Thoracic aorta (tissue), 2 donors: Measurements from ENCODE around the gene COPS8. TPM values are rescaled to one million over a fixed set of nuclear protein-coding genes. Genes with fewer than 3 reads are reported as not detected.

Experiments used
- ATAC-seq: fragments of 150-250 bp; one replicate; pipeline ENCODE4 v1.8.0; 2017; ENCODE audit warnings: low read depth; ENCODE audit not compliant: insufficient number of reproducible peaks, low FRiP score
- DNase-seq: peaks from one replicate; pipeline ENCODE4 v3.0.0-alpha.2; 2020; ENCODE audit warnings: low spot score
- H3K27ac ChIP-seq, 2 donors: fragments of 200-600 bp; sonication (generic); 1 replicate in 1 of 2; 2 replicates in 1 of 2; pipeline ENCODE4 v1.5.1; 2016; ENCODE audit warnings: mild to moderate bottlenecking in 2 of 2, moderate library complexity in 2 of 2
- H3K27me3 ChIP-seq: fragments of 200-600 bp; sonication (generic); replicated peaks from 2 replicates; pipeline ENCODE4 v1.6.0; 2016; ENCODE audit warnings: mild to moderate bottlenecking; ENCODE audit not compliant: insufficient read depth
- H3K36me3 ChIP-seq: fragments of 200-600 bp; sonication (generic); one replicate; pipeline ENCODE4 v1.5.1; 2016
- H3K4me1 ChIP-seq, 2 donors: fragments of 200-600 bp; sonication (generic); 1 replicate in 1 of 2; 2 replicates in 1 of 2; pipeline versions ENCODE4 v1.5.1 to v1.6.0; 2016; ENCODE audit warnings: low read depth in 2 of 2, mild to moderate bottlenecking in 1 of 2; ENCODE audit not compliant: control insufficient read depth in 1 of 2
- H3K4me3 ChIP-seq: fragments of 200-600 bp; sonication (generic); 2 replicates; pipeline ENCODE4 v1.5.1; 2016; ENCODE audit warnings: mild to moderate bottlenecking
- H3K9me3 ChIP-seq: fragments of 200-600 bp; sonication (generic); 2 replicates; pipeline ENCODE4 v1.5.1; 2016
- CTCF ChIP-seq: fragments of 200-600 bp; sonication (generic); IDR thresholded peaks from one replicate; pipeline ENCODE4 v1.5.1; 2019; ENCODE audit warnings: antibody characterized with exemption
- total RNA-seq, 2 donors: library from RNA; depleted of rRNA; stranded (reverse); fragments of >200 nt; gene quantifications; one replicate each; pipeline versions ENCODE4 v1.1.0 to v1.2.3, GENCODE V29; 2016

The COPS8 gene
- total RNA-seq, 2 donors from 2014 or later, result 62.8 to 83.7 TPM

- DNase-seq (no peak), ATAC-seq (no peak)
- Histone ChIP-seq H3K4me1 (peaks cover 2 to 7% of the 10 kb centered on the region in 2 donors), H3K4me3 (no peak overlapping the region), H3K9me3 (no peaks in the 10 kb centered on the region), H3K36me3 (peaks cover 56% of the 10 kb centered on the region), H3K27me3 (no peaks in the 10 kb centered on the region), H3K27ac (no peak overlapping the region)
- no peak for TF ChIP-seq CTCF
Observed at GRCh38 chr2:237096911-237097310, 11.2 kb downstream of the COPS8 start.

GRCh38 chr2:237097326-237097910 is 11.7 kb downstream of the COPS8 start:
- Histone ChIP-seq H3K36me3 (peaks cover 58% of the 10 kb centered on the region), H3K27ac (peak overlapping the region in 1 of 2 donors; percentile 25), H3K9me3 (no peaks in the 10 kb centered on the region), H3K27me3 (no peaks in the 10 kb centered on the region), H3K4me3 (no peak overlapping the region), H3K4me1 (peaks cover 0 to 7% of the 10 kb centered on the region in 2 donors)
- no peak for TF ChIP-seq CTCF
- DNase-seq, result no peak
- no peak for ATAC-seq

- no peak overlapping the region for H3K4me3 ChIP-seq
- H3K9me3 ChIP-seq, result no peaks in the 10 kb centered on the region
- no peaks in the 10 kb centered on the region for H3K27me3 ChIP-seq
- TF ChIP-seq CTCF, result no peak
- peaks cover 0 to under 1% of the 10 kb centered on the region in 2 donors for H3K4me1 ChIP-seq
- ATAC-seq (peak; percentile 78), DNase-seq (no peak)
- peaks cover 58% of the 10 kb centered on the region for H3K36me3 ChIP-seq
- H3K27ac ChIP-seq, result no peak overlapping the region
Observed at GRCh38 chr2:237097911-237098702, 12.4 kb downstream of the COPS8 start.

DNA sequence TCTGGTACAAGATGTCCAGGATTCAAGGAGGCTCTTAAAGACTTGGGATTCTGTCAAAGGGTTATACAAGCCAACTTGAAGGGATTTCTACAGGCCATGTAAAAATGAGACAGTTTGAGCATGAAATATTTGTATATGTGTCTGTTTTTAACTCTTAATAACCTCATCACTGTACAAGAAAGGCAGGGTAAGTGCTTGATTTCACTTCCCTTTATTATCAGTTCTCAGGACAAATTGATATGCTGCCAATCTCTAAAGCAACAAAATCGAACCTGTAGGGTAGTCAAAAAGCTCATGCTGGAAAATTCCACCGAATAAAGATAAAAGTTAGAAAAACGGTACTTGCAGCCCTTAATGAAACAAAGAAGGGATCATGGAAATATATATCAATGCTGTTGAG is 14.1 kb downstream of the COPS8 start:
- no peak for TF ChIP-seq CTCF
- H3K27me3 ChIP-seq, result no peaks in the 10 kb centered on the region
- H3K9me3 ChIP-seq, result no peaks in the 10 kb centered on the region
- no peaks in the 10 kb centered on the region for H3K4me1 ChIP-seq
- DNase-seq (no peak), ATAC-seq (no peak)
- no peak overlapping the region for H3K27ac ChIP-seq
- peaks cover 49% of the 10 kb centered on the region for H3K36me3 ChIP-seq
- H3K4me3 ChIP-seq, result no peak overlapping the region

DNA sequence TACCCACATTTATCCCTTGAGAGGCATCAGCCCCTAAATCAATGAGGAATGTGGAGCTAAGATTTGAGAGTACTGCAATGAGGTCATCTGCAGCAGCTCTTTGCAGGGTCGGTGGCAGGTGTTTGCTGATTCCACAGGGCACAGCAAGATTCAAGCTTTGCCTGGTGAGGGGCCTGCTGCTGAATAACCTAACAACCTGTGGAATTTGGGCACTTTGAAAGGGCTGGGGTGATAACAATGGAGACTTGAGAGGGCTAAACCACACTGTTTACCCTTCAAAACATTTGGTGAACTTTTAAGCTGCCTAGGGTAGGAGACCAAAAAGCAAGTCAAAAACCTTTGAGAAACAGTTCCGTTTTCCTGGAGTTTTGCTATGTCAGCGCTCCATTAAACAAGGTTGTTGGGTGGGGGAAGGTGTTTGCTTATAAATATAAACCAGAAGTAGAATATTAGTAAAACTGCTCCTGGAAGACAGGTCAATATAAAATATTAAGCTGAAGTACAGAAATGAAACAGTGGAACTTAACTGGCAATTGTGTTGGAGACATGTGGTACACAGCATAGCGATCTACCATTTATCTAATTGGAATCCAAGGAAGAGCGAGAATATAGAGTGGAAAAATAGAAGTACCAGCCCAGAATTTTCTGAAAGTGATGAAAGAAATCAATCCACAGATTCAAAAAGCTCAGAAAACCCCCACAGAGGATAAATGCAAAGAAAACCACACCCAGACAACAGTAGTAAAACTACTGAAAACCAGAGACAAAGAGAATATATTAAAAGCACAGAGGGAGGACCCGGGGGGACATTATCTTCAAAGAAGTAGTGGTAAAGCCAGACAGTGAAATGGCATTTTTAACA is 15.7 kb downstream of the COPS8 start:
- Histone ChIP-seq H3K9me3 (no peaks in the 10 kb centered on the region), H3K4me3 (no peak overlapping the region), H3K4me1 (no peaks in the 10 kb centered on the region), H3K27ac (no peak overlapping the region), H3K36me3 (peaks cover 35% of the 10 kb centered on the region), H3K27me3 (no peaks in the 10 kb centered on the region)
- DNase-seq (no peak), ATAC-seq (no peak)
- TF ChIP-seq CTCF, result no peak
